ENCODE results near the gene MARCHF6. TPM values are rescaled to one million over a fixed set of nuclear protein-coding genes. Genes with fewer than 3 reads are reported as not detected.

Gene MARCHF6
- total and polyA plus RNA-seq, 9 of the 15 experiments (the other 6 are each of a cell fraction or from before 2014, with no cell fraction given), result 74.1 to 456 (median 116) TPM

DNA sequence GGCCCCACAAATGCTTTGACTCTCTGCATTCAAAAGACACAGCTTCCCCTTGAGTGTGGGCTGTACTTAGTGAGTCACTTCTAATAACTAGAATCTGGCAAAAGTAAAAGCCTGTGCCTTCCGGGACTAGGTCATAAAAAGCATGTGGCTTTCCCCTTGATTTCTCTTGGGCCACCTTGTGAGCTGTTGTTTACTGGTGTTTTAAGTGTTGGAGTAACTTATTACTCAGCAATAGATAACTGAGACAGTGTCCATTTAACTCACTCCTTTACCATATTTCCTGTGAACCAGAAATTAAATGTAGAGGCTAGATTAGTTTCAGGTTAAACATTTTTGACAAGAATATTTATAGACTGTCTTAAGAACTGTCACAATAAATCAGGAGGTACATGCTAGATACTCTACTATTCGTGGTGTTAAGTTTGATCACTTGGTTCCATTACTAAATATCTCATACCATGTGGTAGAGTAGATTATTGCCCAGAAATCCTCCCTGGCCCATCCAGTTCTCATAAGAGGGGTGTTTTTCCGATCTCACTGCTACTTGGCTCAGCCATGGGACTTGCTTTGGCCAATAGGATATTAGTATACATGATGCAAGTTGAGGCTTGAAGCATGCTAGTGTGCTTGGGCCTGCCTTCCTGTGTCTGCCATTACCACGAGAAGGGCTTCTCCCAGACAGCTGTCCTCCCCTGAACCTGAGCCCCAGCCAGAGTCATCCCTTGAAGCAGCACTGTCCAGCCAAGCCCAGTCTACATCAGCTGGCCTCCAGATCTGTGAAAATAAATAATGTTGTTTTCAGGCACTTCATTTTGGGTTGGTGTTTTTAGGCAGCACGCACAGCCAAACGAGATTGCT, 35.4 kb upstream of the MARCHF6 start (continued):
- peak; percentile 60; the same call in 1 of the 2 replicates for TF ChIP-seq PTTG1 (tag; IDR thresholded peaks at IDR 0.05; ENCODE audit: low read depth)
- TF ChIP-seq ZNF586 (CRISPR knock-in tag; conservative IDR thresholded peaks at IDR 0.05), result no peak
- TF ChIP-seq ZNF707 (CRISPR knock-in tag; conservative IDR thresholded peaks at IDR 0.05), result no peak
- TF ChIP-seq, protein P1, sequence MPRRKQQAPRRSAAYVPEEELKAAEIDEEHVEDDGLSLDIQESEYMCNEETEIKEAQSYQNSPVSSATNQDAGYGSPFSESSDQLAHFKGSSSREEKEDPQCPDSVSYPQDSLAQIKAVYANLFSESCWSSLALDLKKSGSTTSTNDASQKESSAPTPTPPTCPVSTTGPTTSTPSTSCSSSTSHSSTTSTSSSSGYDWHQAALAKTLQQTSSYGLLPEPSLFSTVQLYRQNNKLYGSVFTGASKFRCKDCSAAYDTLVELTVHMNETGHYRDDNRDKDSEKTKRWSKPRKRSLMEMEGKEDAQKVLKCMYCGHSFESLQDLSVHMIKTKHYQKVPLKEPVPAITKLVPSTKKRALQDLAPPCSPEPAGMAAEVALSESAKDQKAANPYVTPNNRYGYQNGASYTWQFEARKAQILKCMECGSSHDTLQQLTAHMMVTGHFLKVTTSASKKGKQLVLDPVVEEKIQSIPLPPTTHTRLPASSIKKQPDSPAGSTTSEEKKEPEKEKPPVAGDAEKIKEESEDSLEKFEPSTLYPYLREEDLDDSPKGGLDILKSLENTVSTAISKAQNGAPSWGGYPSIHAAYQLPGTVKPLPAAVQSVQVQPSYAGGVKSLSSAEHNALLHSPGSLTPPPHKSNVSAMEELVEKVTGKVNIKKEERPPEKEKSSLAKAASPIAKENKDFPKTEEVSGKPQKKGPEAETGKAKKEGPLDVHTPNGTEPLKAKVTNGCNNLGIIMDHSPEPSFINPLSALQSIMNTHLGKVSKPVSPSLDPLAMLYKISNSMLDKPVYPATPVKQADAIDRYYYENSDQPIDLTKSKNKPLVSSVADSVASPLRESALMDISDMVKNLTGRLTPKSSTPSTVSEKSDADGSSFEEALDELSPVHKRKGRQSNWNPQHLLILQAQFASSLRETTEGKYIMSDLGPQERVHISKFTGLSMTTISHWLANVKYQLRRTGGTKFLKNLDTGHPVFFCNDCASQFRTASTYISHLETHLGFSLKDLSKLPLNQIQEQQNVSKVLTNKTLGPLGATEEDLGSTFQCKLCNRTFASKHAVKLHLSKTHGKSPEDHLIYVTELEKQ (CRISPR knock-in tag; IDR thresholded peaks at IDR 0.05), result no peak
- TF ChIP-seq SMAD4 (CRISPR knock-in tag; conservative IDR thresholded peaks at IDR 0.05), result peak; percentile 64; the same call in 1 of the 2 replicates
- no peak for TF ChIP-seq RBM15 (IDR thresholded peaks at IDR 0.05; ENCODE audit: insufficient read depth, low read length)
- no peak for TF ChIP-seq RBBP5 (IDR thresholded peaks at IDR 0.05; ENCODE audit: borderline replicate concordance, insufficient read depth, low read length, poor library complexity, severe bottlenecking)
- TF ChIP-seq, protein P2, sequence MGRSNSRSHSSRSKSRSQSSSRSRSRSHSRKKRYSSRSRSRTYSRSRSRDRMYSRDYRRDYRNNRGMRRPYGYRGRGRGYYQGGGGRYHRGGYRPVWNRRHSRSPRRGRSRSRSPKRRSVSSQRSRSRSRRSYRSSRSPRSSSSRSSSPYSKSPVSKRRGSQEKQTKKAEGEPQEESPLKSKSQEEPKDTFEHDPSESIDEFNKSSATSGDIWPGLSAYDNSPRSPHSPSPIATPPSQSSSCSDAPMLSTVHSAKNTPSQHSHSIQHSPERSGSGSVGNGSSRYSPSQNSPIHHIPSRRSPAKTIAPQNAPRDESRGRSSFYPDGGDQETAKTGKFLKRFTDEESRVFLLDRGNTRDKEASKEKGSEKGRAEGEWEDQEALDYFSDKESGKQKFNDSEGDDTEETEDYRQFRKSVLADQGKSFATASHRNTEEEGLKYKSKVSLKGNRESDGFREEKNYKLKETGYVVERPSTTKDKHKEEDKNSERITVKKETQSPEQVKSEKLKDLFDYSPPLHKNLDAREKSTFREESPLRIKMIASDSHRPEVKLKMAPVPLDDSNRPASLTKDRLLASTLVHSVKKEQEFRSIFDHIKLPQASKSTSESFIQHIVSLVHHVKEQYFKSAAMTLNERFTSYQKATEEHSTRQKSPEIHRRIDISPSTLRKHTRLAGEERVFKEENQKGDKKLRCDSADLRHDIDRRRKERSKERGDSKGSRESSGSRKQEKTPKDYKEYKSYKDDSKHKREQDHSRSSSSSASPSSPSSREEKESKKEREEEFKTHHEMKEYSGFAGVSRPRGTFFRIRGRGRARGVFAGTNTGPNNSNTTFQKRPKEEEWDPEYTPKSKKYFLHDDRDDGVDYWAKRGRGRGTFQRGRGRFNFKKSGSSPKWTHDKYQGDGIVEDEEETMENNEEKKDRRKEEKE (IDR thresholded peaks at IDR 0.05; ENCODE audit: borderline replicate concordance in 1 of 2, control insufficient read depth in 1 of 2, low read depth in 2 of 2, low read length in 1 of 2), result no peak
- TF ChIP-seq, protein P3, sequence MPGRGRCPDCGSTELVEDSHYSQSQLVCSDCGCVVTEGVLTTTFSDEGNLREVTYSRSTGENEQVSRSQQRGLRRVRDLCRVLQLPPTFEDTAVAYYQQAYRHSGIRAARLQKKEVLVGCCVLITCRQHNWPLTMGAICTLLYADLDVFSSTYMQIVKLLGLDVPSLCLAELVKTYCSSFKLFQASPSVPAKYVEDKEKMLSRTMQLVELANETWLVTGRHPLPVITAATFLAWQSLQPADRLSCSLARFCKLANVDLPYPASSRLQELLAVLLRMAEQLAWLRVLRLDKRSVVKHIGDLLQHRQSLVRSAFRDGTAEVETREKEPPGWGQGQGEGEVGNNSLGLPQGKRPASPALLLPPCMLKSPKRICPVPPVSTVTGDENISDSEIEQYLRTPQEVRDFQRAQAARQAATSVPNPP (IDR thresholded peaks at IDR 0.05; ENCODE audit: borderline replicate concordance, insufficient read depth, insufficient read length), result no peak
- TF ChIP-seq, protein P4, sequence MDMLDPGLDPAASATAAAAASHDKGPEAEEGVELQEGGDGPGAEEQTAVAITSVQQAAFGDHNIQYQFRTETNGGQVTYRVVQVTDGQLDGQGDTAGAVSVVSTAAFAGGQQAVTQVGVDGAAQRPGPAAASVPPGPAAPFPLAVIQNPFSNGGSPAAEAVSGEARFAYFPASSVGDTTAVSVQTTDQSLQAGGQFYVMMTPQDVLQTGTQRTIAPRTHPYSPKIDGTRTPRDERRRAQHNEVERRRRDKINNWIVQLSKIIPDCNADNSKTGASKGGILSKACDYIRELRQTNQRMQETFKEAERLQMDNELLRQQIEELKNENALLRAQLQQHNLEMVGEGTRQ (CRISPR knock-in tag; IDR thresholded peaks at IDR 0.05), result 0 out of 2 replicates have a peak, but pooled peaks have one; percentile 13
- TF ChIP-seq ZNF551 (CRISPR knock-in tag; IDR thresholded peaks at IDR 0.05), result no peak
- TF ChIP-seq ZNF23 (CRISPR knock-in tag; IDR thresholded peaks at IDR 0.05), result no peak
- TF ChIP-seq, protein P5, sequence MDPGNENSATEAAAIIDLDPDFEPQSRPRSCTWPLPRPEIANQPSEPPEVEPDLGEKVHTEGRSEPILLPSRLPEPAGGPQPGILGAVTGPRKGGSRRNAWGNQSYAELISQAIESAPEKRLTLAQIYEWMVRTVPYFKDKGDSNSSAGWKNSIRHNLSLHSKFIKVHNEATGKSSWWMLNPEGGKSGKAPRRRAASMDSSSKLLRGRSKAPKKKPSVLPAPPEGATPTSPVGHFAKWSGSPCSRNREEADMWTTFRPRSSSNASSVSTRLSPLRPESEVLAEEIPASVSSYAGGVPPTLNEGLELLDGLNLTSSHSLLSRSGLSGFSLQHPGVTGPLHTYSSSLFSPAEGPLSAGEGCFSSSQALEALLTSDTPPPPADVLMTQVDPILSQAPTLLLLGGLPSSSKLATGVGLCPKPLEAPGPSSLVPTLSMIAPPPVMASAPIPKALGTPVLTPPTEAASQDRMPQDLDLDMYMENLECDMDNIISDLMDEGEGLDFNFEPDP (CRISPR knock-in tag; IDR thresholded peaks at IDR 0.05), result no peak
- no peak for TF ChIP-seq ILF3 (IDR thresholded peaks at IDR 0.05; ENCODE audit: borderline replicate concordance)
- TF ChIP-seq ZKSCAN1 (IDR thresholded peaks at IDR 0.05; ENCODE audit: low read depth, low read length), result no peak
